CMK (cell line): Measurements from ENCODE around the gene CSN3.

ENCODE experiments used
- DNase-seq: peaks from one replicate; pipeline ENCODE4 v3.0.0-alpha.2; 2010; ENCODE audit warnings: low read depth

Gene CSN3

DNA sequence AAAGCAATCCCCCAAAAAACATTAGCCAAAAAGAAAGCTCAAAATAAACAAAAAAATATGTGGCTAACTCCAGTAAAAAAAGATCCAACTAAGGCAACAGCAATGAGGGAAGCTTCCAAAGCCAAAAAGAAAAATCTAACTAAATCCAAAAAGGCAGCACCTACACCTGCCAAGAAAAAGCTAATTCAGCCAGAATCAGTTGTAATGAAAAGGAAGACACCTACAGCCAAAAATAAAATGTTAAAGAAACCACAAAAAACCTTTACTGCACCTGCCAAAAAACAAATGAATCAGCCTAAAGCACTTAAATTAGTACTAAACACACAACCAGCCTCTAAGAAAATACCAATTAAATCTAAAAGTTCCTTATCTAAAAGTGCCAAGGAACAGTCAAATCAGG, 55.2 kb downstream of the CSN3 start:
- no peak for DNase-seq

DNA sequence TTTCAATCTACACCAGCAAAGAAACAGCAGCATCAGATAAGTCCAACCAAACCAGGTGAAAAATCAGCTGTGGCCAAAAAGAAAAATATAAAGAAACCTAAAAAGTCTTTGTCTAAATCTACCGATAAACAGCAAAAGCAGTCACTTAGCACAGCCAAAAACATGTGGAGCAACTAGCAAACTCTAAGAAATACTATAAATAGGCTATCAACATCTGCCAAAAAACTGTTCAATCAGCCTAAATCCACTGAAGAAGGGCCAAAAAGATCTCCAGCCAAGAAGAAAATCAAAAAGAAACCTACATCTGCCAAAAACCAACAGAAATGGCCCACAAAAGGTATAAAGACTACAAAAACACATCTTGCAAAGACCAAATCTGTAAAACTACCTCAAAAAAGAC, 55.7 kb downstream of the CSN3 start:
- no peak for DNase-seq

DNA sequence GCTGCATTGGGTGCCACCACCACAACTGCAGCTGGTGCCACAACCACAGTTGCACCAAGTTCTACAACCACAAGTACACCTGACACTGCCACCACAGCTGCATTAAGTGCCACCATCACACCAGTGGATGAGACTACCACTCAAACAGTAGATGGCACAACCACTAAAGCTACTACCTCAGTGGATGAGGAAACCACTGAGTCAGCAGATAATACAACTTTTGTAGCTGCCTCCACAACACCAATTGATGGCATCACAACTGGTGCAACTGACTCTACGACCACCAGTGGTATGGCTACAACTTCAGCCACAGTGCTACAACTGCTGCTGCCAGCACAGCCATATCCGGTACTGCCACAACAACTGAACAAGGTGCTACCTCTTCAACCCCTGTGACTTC, 57.2 kb downstream of the CSN3 start:
- DNase-seq, result no peak

DNA sequence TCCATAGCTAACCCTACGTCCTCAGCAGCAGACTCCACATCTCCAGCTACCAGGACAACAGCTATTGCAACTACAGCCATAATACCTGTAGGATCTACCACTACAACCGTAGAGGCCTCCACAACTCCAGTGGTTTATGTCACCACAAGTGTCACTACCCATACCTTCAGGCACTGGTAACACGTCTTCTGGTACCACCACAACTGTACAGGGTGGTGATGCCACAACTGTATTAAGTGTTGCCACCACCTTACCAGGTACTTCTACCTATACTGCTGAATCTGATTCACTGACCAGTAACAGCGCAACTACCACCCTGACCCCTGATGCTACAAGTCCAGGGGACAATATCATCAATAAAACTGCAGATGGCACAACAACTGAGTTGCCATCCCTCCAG, 57.8 kb downstream of the CSN3 start:
- no peak for DNase-seq
